ENCODE data around the gene ERVK3-1. TPM values are rescaled to one million over a fixed set of nuclear protein-coding genes. Genes with fewer than 3 reads are reported as not detected.
A peak's percentile ranks its signal among the peaks of the same experiment; 100 is the strongest.
"Not testable (repeated sequence)": the region's sequence is repeated elsewhere in the genome, so short reads cannot be mapped to it uniquely, and the experiment has no call there.

The ERVK3-1 gene
- total RNA-seq (10 to 100 TPM; 25.4 to 31.9 TPM), polyA plus RNA-seq (ENCODE audit: insufficient read length in 6 of 6) (10 to 100 TPM; 46.8 to 52.5 (median 49.4) TPM)
- long read RNA-seq, donor 1, transcript ERVK3-1-204 (2 exons, 3,889 nt): minor isoform, 6 of 24 reads
- long read RNA-seq, donor 1, transcript ERVK3-1-201 (4 exons, 1,469 nt): major isoform, 15 of 24 reads
- long read RNA-seq, donor 1, partial matches to known transcripts: 0 of 24 reads
- long read RNA-seq, donor 1, other reads (novel, unspliced or antisense): 0 of 24 reads
- long read RNA-seq, donor 2, transcript ERVK3-1-201 (4 exons, 1,469 nt): major isoform, 15 of 21 reads
- long read RNA-seq, donor 2, partial matches to known transcripts: 0 of 21 reads
- long read RNA-seq, donor 2, other reads (novel, unspliced or antisense): 0 of 21 reads
- long read RNA-seq, donor 3, transcript ERVK3-1-201 (4 exons, 1,469 nt): major isoform, 9 of 12 reads
- long read RNA-seq, donor 3, partial matches to known transcripts: 0 of 12 reads
- long read RNA-seq, donor 3, other reads (novel, unspliced or antisense): 0 of 12 reads
- long read RNA-seq, donor 4, transcript ERVK3-1-201 (4 exons, 1,469 nt): major isoform, 27 of 36 reads
- long read RNA-seq, donor 4, partial matches to known transcripts: 1 of 36 reads
- long read RNA-seq, donor 4, other reads (novel, unspliced or antisense): 2 of 36 reads
- long read RNA-seq, donor 5, transcript ERVK3-1-201 (4 exons, 1,469 nt): major isoform, 12 of 81 reads
- long read RNA-seq, donor 5, transcript ERVK3-1-204 (2 exons, 3,889 nt): minor isoform, 5 of 81 reads
- long read RNA-seq, donor 5, partial matches to known transcripts: 0 of 81 reads
- long read RNA-seq, donor 5, other reads (novel, unspliced or antisense): 62 of 81 reads
- long read RNA-seq, donor 6, transcript ERVK3-1-201 (4 exons, 1,469 nt): major isoform, 20 of 164 reads
- long read RNA-seq, donor 6, partial matches to known transcripts: 98 of 164 reads
- long read RNA-seq, donor 6, other reads (novel, unspliced or antisense): 40 of 164 reads
- long read RNA-seq, donor 7, transcript ERVK3-1-201 (4 exons, 1,469 nt): major isoform, 9 of 12 reads
- long read RNA-seq, donor 7, partial matches to known transcripts: 0 of 12 reads
- long read RNA-seq, donor 7, other reads (novel, unspliced or antisense): 0 of 12 reads
- long read RNA-seq, donor 8, transcript ERVK3-1-201 (4 exons, 1,469 nt): major isoform, 10 of 53 reads
- long read RNA-seq, donor 8, partial matches to known transcripts: 36 of 53 reads
- long read RNA-seq, donor 8, other reads (novel, unspliced or antisense): 0 of 53 reads
- long read RNA-seq, donor 9: 0 reads
- long read RNA-seq, donor 10, transcript ERVK3-1-202 (4 exons, 922 nt): minor isoform, 5 of 54 reads
- long read RNA-seq, donor 10, transcript ERVK3-1-201 (4 exons, 1,469 nt): major isoform, 45 of 54 reads
- long read RNA-seq, donor 10, partial matches to known transcripts: 1 of 54 reads
- long read RNA-seq, donor 10, other reads (novel, unspliced or antisense): 2 of 54 reads
- long read RNA-seq, donor 11: 0 reads
- long read RNA-seq, donor 12, transcript ERVK3-1-201 (4 exons, 1,469 nt): major isoform, 10 of 72 reads
- long read RNA-seq, donor 12, partial matches to known transcripts: 56 of 72 reads
- long read RNA-seq, donor 12, other reads (novel, unspliced or antisense): 0 of 72 reads

DNA sequence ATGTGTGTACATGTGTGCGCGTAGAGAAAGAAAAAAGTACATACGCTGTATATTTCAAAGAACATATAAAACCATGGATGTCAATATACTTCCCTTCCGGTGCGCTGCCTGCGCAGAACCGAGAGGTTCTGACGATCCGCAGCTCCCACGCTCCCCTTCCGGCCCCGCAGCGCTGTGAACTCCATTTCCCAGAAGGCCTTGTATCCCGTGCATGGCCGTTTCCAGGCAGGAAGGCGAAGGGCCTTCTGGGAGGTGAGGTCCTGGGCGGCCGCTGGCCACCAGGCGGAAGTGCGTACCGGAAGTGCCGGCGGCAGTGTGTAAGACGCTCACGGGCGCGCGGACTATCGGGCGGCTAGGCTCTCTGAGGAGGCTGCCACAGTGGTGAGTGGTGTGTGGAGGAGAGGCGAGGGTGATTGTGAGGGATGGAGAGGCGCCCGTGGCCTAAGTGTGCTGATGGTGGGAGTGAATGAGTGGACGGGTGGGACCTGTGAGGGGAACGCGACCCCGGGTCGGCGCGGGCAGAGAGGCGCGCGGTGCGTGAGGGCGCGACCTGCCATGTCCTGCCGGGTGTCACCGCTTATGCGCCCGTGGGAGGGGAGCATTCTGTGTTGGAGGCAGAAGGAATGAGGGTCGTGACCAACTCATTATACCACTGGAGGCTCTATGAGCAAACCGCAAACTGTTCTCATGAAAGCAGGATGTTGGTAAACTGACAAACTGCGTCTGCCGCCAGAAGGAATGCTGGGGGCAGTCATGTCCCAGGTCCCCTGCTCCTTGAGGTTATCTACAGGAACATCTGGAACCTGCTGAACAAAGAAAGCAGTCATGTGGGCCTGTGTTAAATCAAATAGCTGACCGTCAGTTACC is at the start of gene ERVK3-1:
TSS of gene ERVK3-1 (plus strand) at position 313 of the 867 bp plus-strand sequence. CDS start 6,792 bp downstream, outside the sequence.
- peaks cover 0 to 9% of the 10 kb centered on the region in 2 donors for H3K9me3 ChIP-seq
- intact Hi-C loops (cut with DNase I): no loop called here
- H3K4me1 ChIP-seq: peaks cover 8 to 35% of the 10 kb centered on the region in 2 donors
- DNase-seq (peak; percentile 94 to 99 (median 98)), ATAC-seq (peak; percentile 100)
- no peak for TF ChIP-seq CTCF (IDR thresholded peaks at IDR 0.05)
- peak within 1 kb of the TSS; percentile 72 to 77 for H3K4me3 ChIP-seq
- H3K27me3 ChIP-seq: no peaks in the 10 kb centered on the region
- H3K36me3 ChIP-seq: peaks cover 0 to 53% of the 10 kb centered on the region in 2 donors
- H3K27ac ChIP-seq: peak within 1 kb of the TSS; percentile 78 to 89

GRCh38 chr19:58258259-58258658 is 46.9 kb upstream of the ERVK3-1 start:
- not testable (repeated sequence) for H3K27ac ChIP-seq, ATAC-seq, H3K4me3 ChIP-seq, DNase-seq, H3K4me1 ChIP-seq, H3K27me3 ChIP-seq
- Histone ChIP-seq H3K9me3 (peaks cover 27 to 99% of the 10 kb centered on the region in 2 donors), H3K36me3 (peaks cover 0 to 100% of the 10 kb centered on the region in 2 donors)
- intact Hi-C loops (cut with DNase I): loop anchor here in 1 of 2 donors (10.0 kb wide), 1 partner anchor 53 kb away; no protein-coding TSS in a partner anchor

- no peak for DNase-seq
- peaks cover 0 to 100% of the 10 kb centered on the region in 2 donors for H3K36me3 ChIP-seq
- intact Hi-C loops (cut with DNase I): no loop called here
- no peaks in the 10 kb centered on the region for H3K4me1 ChIP-seq
- ATAC-seq: no peak
- H3K27ac ChIP-seq: no peak overlapping the region
- TF ChIP-seq CTCF (IDR thresholded peaks at IDR 0.05): no peak
- no peaks in the 10 kb centered on the region for H3K27me3 ChIP-seq
- no peak overlapping the region for H3K4me3 ChIP-seq
- peaks cover 32 to 99% of the 10 kb centered on the region in 2 donors for H3K9me3 ChIP-seq
Observed at GRCh38 chr19:58261600-58261967, 43.6 kb upstream of the ERVK3-1 start.

GRCh38 chr19:58261968-58262921 is 42.9 kb upstream of the ERVK3-1 start:
- Histone ChIP-seq H3K36me3 (peaks cover 0 to 100% of the 10 kb centered on the region in 2 donors), H3K4me1 (no peaks in the 10 kb centered on the region), H3K9me3 (peaks cover 32 to 99% of the 10 kb centered on the region in 2 donors), H3K27ac (no peak overlapping the region), H3K27me3 (no peaks in the 10 kb centered on the region), H3K4me3 (no peak overlapping the region)
- intact Hi-C loops (cut with DNase I): no loop called here
- no peak for DNase-seq
- no peak for ATAC-seq
- no peak for TF ChIP-seq CTCF (IDR thresholded peaks at IDR 0.05)

Measured in left lung (tissue), 14 donors.